Measurements from ENCODE around the gene MOB2.

Gene MOB2

GRCh38 chr11:1455763-1456060 is 30.9 kb downstream of the MOB2 start:
- DNase-seq, result no peak

DNA sequence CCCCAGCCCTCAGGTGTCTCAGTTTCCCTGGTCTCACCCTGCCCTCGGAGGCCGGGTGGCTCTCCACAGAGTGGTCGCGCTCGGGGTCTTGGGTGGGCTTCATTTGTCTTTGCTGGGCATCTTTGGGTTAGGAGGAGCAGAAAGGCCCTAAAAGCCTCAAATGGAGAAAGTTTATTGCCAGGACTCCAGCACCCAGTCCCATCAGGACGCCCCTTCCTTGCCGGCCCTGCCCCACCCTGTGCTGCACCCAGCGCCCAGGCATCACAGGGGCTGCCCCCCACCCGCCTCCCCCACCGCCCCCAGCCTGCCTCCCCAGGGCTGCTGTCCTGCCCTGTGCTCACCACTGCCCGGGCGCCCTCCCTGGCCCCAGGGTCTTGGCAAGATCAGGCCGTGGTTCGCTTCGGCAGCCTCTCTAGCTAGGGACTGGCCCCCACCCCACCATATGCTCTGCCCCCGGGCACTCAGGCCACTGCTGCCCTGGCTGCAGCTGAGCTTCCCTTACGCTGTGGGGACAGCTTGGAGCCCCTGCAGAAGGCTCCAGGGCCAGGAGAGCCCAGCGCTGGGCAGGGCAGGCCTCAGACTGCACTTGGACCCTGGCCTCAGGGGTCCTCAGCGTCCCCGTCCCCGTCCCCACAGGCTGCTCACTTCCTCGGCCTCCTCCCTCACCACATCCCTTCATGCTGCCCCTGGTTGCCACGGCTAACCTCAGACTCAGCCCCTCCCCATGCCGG is 31.4 kb downstream of the MOB2 start:
- DNase-seq, result no peak

- no peak for DNase-seq
Observed at GRCh38 chr11:1454576-1454975, 32.0 kb downstream of the MOB2 start.

DNA sequence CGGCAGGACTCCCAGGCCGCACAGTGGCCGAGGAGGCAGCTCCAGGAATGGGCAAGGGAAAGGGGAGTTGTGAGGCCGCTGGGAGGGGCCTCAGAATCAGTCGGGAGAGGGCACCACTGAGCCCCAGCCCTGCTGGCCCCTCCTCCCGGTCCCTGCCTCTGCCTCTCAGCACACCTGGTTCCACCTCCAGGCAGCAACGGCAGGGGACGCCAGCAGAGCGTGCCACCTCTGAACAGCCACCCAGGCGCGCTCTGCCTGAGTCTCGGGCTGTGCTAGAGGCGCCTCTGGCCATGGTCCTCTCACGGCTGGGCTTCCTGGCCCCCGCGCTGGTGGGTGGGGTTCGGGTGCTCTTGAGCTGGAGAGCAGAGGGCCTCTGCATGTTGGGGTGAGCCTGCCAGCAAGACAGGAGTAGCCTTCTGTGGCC is 33.0 kb downstream of the MOB2 start:
- no peak for DNase-seq

DNA sequence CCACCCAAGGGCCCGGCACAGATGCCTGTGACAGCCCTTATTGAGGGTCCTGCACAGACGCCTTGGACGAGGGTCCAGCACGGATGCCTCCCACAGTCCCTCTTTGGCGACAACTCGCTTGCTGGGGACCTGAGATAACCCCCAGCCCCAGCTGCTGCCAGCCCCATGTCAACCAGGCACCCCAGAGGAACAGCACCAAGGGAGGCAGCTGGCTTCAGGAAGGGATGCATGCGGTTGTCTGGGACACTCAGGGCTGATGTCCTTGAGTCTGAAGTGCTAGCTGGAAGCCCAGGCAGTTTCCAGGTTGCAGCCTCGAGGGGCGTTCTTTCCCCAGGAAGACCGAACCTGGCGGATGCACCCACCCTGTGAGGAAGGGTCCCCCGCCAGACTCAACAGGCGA is 33.8 kb downstream of the MOB2 start:
- no peak for DNase-seq

- DNase-seq, result no peak
Observed at GRCh38 chr11:1451781-1452470, 34.7 kb downstream of the MOB2 start.

DNA sequence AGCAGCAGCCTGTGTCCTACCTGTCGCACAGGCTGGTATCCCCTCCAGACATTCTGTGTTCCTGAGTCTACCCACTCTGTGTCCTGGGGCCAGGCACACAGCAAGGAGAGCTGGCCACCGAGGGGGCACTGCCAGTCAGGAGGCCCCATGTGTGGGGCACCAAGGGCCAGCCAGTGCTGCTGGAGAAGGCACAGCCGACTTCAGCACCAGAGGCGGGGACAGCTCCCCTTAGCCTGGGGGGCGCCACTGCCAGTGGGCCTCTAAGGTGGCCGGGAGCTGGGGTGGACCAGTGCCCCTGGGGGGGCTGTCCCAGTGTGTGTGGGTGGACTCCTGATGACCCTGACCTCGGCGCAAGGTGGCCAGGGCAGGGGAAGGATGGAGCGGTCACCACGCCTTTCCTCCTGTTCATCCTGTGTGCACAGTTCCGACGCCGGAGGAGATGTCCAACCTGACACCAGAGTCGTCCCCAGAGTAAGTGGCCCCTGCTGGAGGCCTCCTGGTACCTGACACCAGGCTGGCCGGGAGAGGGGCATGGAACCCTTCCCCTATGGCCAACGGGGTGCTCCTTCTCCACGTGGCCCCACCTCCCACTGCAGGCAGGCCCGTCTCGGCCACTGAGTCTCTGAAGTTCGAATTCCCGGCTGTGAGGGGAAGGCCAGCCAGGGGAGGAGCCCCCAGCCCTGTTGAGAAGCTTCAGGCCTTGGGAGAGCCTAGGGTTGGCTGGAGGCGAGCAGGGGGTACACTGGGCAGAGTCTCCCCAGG is 35.4 kb downstream of the MOB2 start:
- DNase-seq, result no peak

- no peak for DNase-seq
Observed at GRCh38 chr11:1450344-1450875, 36.2 kb downstream of the MOB2 start.

DNA sequence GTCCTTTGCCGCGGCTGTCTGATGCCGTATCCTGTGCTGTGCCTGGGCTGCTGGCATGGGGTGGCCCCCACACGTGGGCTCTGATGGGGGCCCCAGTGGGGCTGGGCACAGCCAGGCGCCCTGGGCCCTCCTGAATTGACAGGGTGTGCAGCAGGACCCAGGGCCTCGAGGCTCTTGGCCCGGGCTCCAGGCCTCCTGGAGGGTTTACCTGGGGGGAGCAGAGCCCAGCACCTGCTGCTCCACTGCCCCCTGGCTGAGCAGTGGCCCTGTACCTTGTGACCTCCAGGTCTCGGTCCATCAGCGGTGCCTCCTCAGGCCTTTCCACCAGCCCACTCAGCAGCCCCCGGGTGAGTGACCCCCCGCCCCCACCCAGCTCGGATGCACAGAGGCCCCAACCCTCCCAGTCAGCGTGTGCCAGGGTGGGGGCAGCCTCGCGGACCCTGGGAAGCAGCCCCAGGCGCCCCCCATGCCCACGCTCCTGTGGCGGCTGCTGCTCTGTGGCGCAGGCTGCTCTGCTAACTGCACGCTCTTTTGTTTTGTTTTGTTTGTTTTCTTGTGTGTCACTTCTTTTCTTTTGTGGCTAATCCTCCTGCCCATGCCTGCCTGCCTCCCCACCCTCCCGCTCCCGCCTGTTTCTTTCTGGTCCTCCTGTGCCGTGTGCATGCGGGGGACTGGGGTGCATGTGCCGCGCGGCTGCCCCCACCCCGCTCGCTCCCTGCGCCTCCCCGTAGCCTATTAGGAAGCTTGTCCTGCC is 36.9 kb downstream of the MOB2 start:
- no peak for DNase-seq

DNA sequence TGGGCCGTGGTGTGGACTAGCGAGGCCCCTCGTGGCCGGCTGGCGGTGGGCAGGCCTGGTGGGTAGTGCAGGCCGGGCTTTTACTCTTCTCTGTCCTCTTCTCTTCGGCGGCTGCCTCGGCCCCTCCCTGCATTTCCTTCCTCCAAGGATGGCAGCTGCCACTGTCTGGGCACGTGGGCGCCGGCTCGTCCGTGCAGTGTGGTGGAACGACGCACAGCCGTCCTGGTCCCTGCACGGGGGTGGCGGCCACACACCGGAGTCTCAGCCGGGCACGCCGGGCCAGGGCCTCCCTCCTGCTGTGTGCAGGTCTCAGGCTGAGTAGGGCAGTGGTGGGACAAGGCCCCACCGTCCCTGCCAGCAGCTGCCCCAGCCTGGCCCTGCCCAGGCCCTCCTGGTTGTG is 37.7 kb downstream of the MOB2 start:
- DNase-seq, result no peak

DNA sequence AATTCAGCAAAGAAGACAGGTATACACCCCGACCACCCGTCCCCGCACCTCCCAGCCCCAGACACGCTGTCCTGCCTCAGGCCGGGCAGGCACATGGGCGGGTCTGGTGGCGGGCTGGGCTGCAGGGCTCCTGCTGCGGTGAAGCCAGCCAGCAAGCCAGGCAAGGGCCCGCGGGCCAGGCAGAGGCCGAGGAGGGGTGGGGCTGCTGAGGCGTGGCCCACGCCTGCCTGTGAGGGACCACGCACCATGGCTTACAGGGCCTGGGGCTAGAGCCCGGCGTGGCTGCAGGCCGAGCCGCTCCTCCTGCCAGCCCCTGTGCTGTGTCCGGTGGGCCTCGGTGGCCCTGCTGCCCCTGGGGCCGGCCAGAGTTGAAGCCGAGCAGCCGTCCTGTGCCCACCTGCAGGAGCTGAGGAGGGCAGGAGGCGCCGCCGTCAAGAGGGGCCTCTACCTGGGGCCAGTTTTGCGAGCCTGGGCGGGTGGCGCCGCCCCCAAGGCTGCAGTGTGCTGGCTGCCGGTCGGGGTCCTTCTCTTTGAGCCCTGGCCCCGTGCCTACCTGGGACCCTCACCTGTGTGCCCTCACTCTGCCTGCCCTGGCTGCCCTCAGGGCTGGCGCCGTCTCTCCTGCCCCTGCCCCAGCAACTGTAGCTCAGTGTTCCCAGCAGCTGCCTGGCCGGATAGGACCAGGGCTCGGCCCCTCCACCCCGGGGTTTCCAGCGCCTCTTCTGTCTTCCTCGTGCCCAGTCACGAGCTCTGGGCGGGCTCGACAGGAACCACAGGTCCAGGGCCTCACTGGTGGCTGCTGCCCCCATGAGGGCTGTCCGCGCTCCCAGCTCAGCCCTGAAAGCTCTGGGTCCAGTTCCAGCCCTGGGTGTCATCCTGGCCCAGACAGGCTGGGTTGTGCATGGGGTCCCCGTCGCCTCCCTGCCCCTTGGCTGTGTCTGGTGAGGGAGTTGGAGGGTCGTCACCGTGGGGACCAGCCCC is 38.4 kb downstream of the MOB2 start:
- no peak for DNase-seq

GRCh38 chr11:1446623-1447022 is 40.0 kb downstream of the MOB2 start:
- DNase-seq, result no peak

- no peak for DNase-seq
Observed at GRCh38 chr11:1445741-1446445, 40.7 kb downstream of the MOB2 start.

DNA sequence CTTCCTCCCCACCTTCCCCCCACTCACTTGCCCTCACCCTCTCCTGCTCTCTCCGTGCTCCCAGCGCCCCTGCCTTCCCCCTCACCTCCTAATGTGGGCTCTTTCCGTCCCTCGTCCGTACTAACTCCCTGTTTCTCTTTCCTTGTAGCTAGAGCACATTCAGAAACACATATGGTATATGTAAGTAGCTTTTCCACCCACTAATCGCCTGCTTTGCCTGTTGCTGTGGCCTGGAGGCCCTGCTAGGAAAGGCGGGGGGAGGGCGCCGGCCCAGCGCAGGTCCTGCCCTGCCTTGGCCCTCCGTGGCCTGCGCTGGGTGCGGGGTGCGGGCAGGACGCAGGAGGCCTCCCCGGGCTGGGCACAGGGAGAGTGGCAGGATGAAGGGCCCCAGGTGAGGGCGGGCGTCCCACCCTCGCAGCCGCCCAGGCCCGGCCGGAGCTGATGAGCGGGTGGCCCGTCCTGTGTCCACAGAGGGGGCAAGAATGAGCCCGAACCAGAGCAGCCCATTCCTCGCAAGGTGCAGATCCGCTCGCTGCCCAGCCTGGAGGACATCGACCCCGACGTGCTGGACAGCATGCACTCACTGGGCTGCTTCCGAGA is 41.7 kb downstream of the MOB2 start:
- DNase-seq, result no peak

DNA sequence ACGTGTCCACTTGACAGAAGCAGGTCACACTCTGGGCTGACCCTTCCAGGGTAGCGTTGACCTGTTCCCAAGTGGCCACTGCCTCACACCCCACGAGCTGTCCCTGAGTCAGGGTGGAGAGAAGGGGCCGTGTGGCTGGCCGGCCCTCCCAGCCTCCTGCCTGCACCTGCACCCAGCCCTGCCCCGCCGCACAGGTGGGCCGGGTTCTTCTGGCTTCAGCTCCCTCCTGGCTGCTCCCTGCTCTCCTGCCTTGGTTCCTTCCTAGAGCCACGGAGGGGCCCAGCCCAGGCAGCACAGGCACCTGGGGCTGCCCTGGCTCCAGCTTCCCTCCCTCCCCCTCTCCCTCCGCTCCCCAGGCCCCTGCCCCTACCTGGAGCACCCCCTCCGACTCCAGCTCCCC is 42.3 kb downstream of the MOB2 start:
- DNase-seq, result no peak

DNA sequence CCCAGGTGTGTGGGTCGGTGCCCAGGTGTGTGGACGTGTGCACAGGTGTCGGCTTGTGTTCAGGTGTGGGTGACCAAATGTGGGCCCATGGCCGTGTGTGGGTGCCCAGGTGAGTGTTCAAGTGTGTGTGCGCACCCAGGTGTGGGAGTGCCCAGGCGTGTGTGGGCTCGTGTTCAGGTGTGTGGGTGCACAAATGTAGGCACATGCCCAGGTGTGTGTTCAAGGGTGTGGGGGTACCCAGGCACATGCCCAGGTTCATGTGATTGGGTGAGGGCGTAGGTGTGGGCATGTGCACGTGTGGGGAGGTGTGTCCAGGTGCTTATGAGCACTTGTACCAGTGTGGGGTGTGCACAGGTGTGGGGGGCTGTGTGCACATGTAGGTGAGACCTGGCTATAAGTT is 42.8 kb downstream of the MOB2 start:
- no peak for DNase-seq

- no peak for DNase-seq
Observed at GRCh38 chr11:1442807-1443366, 43.7 kb downstream of the MOB2 start.

- DNase-seq, result no peak
Observed at GRCh38 chr11:1442163-1442562, 44.4 kb downstream of the MOB2 start.

- no peak for DNase-seq
Observed at GRCh38 chr11:1440496-1440895, 46.1 kb downstream of the MOB2 start.

DNA sequence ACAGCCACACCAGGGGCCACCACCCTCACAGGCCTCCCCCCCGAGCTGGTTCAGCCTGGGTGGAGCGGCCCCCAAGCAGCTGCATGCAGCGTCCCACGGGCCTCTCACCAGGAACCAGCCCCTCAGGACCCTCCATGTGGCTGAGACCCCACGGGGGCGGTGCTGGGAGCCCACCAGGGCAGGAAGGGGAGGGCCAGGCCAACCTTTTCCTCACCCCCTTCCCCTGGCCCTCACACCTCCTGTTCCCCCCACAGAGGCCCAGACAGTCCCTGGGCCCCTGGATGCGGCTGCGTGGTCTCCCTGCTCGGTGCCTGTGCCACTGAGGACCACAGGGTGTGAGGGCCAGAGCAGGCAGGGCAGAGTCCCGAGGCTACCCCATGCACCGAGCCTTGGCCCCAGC is 46.5 kb downstream of the MOB2 start:
- DNase-seq, result no peak
